GM21717 (cell line): ENCODE measurements around the gene SNAP29.
"Not testable (repeated sequence)": the region's sequence is repeated elsewhere in the genome, so short reads cannot be mapped to it uniquely, and the experiment has no call there.

Experiments used
- ATAC-seq: cut with Tn5 transposase; IDR thresholded peaks from one replicate; pipeline ENCODE4 v1.9.1; 2021; ENCODE audit warnings: mild to moderate bottlenecking, moderate library complexity; ENCODE audit not compliant: unreplicated experiment

SNAP29 gene

DNA sequence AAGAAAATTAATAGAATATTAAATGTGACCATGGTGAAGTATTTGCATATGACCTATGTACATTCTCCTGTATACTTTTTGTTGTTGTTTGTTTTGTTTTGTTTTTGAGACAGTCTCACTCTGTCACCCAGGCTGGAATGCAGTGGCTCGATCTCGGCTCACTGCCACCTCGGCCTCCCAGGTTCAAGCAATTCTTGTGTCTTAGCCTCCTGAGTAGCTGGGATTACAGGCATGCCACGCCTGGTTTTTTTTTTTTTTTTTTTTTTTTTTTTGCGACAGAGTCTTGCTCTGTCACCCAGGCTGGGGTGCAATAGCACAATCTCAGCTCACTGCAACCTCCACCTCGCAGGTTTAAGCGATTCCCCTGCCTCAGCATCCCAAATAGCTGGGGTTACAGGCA lies 38.9 kb downstream of the SNAP29 start:
- not testable (repeated sequence) for ATAC-seq

DNA sequence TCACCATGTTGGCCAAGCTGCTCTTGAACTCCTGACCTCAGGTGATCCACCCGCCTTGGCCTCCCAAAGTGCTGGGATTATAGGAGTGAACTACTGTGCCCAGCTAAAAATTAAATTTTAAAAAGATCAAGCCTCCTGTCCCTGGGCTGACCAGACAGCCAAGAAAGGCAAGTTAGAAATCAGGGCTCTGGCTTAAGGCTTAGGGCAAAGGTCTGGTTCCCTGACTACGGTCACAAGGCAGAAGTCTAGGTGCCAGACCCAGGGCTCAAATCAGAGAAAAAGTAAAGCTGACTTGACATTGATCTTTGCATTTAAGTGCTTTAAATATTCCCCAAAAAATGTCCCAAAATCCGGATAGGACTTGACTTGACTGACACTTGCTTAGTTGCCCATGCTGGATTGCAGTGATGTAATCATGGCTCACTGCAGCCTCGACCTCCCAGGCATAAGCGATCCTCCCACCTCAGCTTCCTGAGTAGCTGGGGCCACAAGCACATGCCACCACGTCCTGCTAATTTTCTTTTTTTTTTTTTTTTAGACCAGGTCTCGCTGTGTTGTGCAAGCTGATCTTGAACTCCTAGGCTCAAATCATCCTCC lies 41.1 kb downstream of the SNAP29 start:
- no peak for ATAC-seq

DNA sequence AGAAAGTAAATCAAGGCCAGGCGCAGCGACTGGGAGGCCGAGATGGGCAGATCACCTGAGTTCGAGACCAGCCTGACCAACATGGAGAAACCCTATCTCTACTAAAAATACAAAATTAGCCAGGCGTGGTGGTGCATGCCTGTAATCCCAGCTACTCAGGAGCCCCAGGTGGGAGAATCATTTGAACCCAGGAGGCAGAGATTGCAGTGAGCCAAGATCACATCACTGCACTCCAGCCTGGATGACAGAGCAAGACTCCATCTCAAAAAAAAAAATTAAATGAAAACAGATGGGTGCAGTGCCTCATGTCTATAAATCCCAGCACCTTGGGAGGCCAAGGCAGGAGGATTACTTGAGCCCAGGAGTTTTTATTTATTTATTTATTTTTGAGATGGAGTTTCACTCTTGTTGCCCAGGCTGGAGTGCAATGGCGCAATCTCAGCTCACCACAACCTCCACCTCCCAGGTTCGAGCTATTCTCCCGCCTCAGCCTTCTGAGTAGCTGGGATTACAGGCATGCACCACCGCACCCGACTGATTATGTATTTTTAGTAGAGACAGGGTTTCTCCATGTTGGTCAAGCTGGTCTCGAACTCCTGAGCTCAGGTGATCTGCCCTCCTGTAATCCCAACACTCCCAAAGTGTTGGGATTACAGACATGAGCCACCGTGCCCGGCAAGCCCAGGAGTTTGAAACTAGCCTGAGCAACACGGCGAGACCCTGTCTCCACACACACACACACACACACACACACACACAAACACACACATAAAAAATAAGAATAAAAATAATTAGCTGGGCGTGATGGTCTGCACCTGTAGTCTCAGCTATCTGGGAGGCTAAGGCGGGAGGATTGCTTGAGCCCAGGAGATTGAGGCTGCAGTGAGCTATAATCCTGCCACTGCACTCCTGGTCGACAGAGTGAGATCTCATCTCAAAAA lies 42.6 kb downstream of the SNAP29 start:
- ATAC-seq: not testable (repeated sequence)

DNA sequence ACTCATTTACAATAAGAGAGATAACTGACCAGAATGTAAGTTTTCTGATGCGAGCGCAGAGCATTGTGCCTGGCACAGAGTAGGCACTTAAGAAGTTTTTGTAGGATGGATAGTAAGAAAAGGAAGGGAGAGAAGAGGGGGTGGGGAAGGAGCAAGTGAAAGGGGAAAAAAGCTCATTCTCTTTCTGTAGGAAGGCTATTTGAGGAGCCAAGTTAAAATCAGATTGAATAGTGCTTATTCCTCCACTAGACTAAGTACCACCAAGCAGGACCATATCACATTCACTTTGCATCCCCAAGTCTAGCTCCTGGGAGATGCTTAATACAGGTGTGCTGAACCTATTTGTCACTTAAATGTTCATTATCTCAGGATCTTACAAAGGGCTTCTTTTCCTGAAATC lies 44.3 kb downstream of the SNAP29 start:
- ATAC-seq: no peak

DNA sequence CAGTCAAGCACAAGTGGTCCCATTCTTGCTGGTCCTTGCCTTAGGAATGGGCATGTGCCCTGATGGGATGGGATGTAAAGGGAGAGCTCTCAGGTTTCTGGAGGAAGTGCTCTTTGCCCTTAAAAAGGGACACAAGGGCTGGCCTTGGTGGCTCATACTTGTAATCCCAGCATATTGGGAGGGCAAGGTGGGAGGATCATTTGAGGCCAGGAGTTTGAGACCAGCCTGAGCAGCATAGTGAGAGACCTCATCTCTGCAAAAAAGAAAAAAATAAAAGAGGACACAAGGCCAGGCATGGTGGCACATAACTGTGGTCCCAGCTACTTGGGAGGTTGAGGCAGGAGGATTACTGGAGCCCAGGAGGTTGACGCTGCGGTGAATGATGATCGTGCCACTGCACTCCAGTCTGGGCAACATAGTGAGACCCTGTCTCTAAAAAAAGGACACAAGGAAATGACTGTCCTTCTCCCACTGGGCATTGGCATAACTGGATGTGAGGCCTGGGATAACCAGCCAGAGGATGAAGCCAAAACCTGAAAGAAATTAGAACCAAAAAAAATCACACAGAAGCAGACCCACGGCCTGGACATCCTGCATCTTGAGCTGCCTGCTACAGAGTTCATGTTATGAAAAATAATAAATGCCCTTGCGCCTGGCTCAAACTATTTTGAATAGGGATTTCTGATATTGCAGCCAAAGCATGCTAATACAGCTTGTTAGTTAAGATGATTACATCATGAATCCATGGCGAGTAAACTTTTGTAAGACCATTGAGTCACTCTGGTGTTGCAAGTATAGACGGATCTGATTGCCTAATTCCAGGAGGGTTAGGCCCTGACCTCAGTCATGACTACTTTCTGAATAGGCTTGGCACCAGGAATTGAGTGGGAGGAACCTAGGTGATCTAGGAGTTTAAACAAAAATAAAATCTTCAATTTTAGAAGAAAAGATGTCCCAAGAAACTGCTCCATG lies 45.5 kb downstream of the SNAP29 start:
- no peak for ATAC-seq

DNA sequence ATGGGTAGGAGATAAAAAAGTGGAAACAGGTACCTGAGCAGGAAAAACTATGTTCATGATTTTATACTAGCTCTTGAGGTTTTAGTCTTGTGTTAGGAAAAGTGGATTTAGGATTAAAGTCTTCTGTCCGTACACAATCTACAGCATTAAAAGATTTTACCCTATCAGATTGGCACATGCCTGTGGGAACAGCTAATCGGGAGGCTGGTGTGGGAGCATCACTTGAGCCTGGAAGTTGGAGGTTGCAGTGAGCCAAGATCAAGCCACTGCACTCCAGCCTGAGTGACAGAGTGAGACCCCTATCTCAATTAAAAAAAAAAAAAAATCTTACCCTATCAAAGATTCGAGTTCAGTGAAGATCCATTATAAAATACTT lies 46.2 kb downstream of the SNAP29 start:
- ATAC-seq: no peak

DNA sequence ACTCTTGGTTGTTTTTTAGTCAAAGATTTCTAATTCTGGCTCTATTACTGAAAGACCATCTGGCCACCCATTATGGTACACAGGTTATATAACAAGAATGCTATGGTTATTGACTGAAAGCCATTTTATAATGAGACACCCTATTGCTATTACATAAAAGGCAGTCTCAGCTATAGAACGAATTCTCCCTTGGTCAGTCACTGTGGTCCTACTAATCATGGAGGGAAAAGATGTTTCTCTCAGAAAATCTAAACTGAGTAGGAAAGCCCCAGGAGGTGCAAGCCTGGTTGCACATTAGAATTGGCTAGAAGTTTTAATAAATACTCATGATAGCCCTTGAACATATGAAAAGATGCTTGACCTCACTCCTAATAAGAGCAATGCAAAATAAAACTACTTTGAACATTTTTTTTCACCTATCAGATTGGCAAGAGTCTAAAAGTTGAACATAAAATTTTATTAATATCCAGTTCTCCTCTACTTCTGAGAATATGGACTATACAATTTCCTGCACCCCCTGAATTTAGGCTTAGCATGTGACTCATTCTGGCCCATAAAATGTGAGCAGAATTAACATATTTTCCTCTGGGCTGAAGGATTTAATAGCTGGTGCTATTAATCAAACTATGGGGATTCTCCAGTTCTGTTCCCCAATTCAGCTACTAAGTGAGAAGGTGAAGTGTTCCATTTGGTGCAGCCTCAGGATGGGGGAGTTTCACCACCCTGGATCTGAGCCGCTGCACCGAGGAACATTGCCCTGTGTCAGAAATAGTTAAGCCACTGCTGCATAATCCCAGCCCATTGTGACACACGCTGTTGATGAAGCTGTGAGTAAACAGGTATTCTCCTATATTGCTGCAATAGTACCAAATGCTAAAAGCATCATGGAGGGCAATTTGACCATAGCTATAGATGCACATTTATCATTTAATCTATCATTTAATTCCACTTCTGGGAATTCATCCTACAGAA lies 46.9 kb downstream of the SNAP29 start:
- ATAC-seq: no peak

DNA sequence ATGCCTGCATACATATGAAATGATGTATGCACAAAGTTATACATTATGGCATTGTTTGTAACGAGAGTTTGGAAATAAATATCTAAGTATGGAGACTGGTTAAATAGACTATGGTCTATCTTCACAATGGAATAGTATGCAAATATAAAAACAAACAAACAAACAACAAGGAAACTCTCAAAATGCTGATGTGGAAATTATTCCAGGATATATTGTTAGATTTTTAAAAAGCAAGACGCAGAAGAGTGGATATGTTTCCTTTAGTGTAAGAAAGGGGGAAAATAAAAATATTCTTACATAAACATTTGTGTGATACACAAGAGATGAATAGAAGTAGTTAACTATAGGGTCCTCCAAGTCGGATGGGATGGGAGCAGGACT lies 47.6 kb downstream of the SNAP29 start:
- ATAC-seq: no peak

DNA sequence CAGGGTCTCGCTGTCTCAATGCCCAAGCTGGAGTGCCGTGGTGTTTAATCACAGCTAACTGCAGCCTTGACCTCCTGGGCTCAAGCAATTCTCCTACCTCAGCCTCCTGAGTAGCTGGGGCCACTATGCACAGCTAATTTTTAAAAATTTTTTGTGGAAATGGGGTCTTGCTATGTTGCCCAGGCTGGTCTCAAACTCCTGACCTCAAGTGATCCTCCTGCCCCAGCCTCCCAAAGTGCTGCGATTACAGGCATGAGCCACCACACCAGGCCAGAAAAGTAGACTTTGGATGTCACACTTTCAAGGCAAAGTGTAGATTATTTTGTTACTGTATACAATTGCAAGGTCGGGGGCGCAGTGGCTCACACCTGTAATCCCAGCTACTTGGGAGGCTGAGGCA lies 49.9 kb downstream of the SNAP29 start:
- not testable (repeated sequence) for ATAC-seq

DNA sequence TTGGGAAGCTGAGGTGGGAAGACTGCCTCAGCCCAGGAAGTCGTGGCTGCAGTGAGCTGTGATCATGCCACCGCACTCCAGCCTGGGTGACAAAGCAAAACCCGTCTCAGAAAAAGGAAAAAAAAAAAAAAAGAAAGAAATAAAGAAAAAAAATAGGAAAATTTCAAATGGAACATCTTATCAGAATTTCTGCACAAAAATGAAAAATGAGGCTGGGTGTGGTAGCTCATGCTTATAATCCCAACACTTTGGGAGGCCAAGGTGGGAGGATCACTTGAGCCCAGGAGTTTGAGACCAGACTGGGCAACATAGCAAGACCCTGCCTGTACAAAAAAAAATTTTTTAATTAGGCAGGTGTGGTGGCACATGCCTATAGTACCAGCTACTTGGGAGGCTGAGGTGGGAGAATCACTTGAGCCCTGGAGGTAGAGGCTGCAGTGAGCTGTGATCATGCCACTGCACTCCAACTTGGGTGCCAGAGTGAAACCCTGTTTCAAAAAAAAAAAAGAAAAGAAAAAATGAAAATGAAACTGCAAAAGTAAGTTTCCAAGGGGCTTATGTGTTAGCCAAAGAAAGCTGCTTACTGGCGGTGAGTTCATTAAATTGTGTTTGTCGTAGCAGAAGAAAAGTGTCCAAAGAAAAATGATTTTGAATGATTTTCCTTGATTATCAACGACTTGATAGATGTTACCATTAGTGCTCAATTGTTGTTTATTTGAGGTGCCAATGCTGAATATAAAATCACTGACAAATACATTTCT lies 50.9 kb downstream of the SNAP29 start:
- no peak for ATAC-seq

DNA sequence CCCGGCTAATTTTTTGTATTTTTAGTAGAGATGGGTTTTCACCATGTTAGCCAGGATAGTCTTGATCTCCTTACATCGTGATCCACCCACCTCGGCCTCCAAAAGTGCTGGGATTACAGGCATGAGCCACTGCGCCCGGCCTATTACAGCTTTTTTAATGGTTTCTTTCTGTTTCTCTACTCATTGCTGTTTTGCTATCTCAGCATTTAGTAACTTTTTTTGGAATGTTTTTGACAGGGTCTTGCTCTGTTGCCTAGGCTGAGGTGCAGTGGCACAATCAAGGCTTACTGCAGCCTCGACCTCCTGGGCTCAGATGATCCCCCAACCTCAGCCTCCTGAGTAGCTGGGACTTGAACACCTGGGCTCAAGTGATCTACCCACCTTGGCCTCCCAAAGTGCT lies 53.7 kb downstream of the SNAP29 start:
- ATAC-seq: no peak

DNA sequence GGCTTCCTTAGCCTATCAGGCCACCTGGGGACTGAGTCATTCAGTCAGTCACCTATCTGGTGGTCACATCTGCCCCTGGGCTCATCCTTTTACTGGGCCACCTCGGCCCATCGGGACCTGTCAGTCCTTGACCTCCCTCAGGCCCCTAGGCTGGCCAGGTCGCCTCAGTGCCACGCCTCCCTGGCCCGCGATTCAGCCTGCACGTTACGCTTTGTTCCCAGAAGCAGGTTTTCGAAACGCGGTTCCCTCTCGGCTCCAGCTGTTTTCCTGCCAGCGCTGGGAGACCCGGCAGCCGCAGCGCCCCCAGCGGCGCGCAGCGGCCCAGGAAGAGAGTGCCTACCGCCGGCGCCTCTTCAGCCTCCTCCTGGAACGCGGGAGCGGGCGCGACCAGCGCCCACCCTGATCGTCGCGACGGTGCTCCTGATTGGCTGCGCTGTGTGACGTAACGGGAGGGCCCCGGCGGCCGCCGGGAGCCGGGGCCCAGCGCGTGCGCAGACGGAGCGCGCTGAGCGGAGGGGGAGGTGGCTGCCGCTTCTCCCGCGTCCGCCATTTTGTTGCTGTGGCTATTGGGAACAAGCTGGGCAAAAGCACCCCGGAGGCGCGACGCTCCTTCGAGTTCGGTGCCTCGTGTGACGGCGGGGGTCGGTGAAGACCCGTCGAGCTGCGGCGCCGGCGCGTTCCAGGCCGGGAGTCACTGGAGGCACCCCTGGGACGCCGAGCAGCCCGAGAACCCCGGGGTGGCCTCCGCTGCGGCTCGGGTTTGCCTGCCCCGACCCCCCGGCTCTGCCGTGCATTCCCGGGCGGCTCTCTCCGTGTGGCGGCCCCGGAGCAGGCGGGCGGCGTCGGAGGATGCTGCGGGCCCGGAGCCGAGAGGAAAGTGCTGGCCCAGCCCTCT lies 58.4 kb downstream of the SNAP29 start, which contains the start of gene CRKL:
CRKL (plus strand) TSS at position 492 of the 895 bp plus-strand sequence. CDS start 528 bp downstream, outside the sequence.
- ATAC-seq: peak; percentile 90

DNA sequence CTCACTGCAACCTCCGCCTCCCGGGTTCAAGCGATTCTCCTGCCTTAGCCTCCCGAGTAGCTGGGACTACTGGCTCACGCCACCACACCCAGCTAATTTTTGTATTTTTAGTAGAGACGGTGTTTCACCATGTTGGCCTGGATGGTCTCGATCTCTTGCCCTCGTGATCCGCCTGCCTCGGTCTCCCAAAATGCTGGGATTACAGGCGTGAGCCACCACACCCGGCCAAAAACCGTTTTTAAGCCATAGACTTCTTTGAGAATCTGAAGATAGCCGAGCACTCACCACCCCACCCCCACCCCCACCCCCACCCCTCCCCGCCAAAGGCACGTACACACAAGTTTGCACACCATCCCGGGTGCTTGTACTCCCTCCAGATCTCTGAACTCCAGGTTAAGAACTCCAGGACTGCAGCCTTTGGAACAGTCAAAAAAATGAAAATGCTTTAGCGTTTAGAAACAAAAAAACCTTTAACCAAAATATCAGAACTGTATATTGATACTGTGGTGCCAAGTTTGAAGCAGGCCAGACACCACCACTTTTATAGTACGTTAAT lies 59.9 kb downstream of the SNAP29 start:
- no peak for ATAC-seq

DNA sequence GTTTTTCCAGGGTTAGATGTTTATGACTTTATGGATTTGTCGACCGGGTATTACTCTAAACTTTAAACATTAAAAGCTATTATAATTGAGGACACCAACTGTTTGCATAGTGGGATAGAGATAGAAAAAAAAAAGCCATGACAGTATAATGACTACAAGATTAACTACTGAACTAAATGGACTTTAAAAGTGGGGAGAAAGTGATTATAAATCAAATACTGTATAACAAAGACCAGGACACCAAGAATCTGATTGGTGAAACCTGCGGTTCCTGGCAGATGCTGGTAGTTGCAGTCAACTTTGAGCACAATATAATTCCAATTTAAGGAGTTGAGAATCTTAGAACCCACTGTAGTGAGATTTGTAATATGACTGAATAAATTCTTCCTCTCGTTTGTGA lies 60.9 kb downstream of the SNAP29 start:
- no peak for ATAC-seq

DNA sequence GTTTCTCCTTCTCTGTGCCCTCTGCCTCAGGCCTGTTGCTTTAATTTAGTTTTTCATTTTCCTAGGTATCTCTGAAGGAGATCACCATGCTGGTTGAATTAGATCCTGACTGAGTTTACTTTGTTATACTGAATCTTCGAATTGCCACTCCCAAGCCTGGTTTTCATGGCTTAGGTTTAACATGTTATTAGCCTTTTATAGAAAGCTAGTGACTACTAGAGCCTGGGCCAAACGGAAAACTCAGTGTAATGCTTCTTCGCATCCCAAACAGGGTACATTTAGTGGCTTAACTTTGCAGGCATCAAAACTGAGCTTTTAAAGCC lies 62.0 kb downstream of the SNAP29 start:
- ATAC-seq: no peak

DNA sequence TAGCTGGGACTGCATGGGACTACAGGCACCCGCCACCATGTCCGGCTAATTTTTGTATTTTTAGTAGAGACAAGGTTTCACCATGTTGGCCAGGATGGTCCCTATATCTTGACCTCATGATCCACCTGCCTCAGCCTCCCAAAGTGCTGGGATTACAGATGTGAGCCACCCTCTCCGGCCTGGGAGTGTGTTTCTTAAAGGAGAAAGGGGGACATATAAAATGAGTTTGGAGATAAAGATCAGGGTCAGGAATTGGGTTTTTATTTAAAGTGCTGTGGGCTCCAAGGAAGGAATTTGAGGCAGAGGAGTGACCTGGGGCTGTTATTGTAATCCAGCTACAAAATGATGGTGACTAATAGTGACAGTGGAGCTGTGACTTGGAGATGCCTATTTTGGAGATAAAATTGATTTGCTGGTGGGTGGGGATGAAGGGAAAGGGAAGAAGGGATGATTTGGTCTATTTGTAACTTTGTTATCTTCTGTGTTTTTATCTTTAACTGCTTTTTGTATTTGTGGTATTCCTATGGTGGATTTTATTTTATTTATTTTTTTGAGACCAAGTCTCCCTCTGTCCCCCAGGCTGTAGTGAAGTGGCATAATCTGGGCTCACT lies 63.4 kb downstream of the SNAP29 start:
- ATAC-seq: no peak

DNA sequence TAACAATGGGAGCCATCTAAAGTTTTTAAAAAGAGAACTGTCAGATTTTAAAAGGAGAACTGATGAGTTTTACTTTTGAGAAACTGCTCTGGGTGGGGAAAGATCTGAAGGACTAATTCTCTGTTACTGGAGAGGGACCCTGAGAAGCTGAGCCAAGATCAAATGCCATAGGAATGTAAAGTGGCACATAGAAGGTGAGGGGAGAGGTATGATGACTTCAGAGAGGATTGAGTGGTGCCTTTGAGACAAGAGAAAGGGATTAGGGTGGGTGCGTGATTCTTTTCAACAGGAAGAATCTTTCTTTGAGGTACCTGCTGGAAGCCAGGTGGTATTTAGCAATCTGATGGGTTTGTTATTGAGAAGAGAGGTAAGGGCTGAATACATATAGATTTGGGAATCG lies 67.4 kb downstream of the SNAP29 start:
- no peak for ATAC-seq
